Fibroblast of mammary gland (primary cell): ENCODE measurements around the gene SERPINB10.

Source experiments
- DNase-seq: peaks from one replicate; pipeline ENCODE4 v3.0.0-alpha.2; 2010; ENCODE audit warnings: low read depth
- H3K4me3 ChIP-seq: 2 replicates; pipeline ENCODE4 v1.5.1; 2011; ENCODE audit warnings: low read depth, mild to moderate bottlenecking, low read length, moderate library complexity; ENCODE audit not compliant: control insufficient read depth
- CTCF ChIP-seq: conservative IDR thresholded peaks from 2 replicates; pipeline ENCODE4 v1.5.1; 2011; ENCODE audit warnings: low read depth, low read length, inconsistent platforms; ENCODE audit not compliant: control insufficient read depth, insufficient read depth

The SERPINB10 gene

GRCh38 chr18:63956755-63957154, 49.0 kb downstream of the SERPINB10 start:
- no peak overlapping the region for H3K4me3 ChIP-seq
- TF ChIP-seq CTCF, result no peak
- peak; percentile 71 for DNase-seq

- no peak overlapping the region for H3K4me3 ChIP-seq
- DNase-seq, result no peak
- TF ChIP-seq CTCF, result no peak
Measured at GRCh38 chr18:63960891-63961290, 53.1 kb downstream of the SERPINB10 start.

- DNase-seq, result no peak
- H3K4me3 ChIP-seq, result no peak overlapping the region
- TF ChIP-seq CTCF, result no peak
Measured at GRCh38 chr18:63961435-63961980, 53.8 kb downstream of the SERPINB10 start.

- no peak for TF ChIP-seq CTCF
- no peak for DNase-seq
- H3K4me3 ChIP-seq, result no peak overlapping the region
Measured at GRCh38 chr18:63962137-63962536, 54.4 kb downstream of the SERPINB10 start.

- peak; percentile 73 for DNase-seq
- no peak overlapping the region for H3K4me3 ChIP-seq
- TF ChIP-seq CTCF, result peak; percentile 98
Measured at GRCh38 chr18:63963615-63964256, 56.0 kb downstream of the SERPINB10 start.

GRCh38 chr18:63964908-63965307, 57.1 kb downstream of the SERPINB10 start:
- no peak for TF ChIP-seq CTCF
- no peak for DNase-seq
- no peak overlapping the region for H3K4me3 ChIP-seq
